Activated CD4-positive, CD25-positive, alpha-beta regulatory T cell (primary cell): ENCODE data around the gene GFRA4.

ENCODE experiments used
- DNase-seq, 4 experiments: peaks; one replicate each; lab custom pipeline; 2025; lab: John Stamatoyannopoulos, UW

Gene GFRA4, protein sequence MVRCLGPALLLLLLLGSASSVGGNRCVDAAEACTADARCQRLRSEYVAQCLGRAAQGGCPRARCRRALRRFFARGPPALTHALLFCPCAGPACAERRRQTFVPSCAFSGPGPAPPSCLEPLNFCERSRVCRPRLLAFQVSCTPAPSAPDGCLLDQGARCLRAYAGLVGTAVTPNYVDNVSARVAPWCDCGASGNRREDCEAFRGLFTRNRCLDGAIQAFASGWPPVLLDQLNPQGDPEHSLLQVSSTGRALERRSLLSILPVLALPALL

DNA sequence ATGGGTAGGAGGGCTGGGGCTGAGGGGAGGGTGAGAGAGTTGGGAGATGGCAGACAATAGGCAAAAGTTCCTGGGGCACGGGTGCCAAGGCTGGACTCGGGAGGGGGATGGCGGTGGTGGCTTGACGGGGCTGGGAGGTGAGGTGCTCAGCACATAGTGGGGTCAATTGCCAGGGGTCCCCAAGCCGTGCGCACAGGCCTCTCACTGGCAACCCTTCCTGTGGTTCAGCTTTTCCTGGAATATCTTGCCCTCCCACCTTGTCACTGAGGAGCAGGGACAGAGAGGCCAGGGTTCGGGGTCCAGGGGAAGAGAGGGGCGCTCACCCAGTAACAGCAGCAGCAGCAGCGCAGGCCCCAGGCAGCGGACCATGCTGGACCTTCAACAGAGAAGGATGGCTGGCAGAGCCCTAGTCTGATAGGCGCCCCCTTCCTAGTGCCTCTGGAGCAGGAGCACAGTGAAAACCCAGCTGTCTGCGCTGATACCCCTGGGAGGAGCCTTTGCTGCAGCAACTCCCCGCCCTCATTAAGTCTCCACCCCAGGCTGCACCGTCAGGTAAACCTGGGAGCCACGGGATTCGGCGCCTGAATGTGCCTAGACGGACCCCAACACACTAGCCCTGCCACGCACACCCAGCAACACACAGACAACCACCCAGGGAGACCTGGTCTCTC is at the start of gene GFRA4:
Gene GFRA4, minus strand, starts transcription at position 369 of the 671 bp plus-strand sequence. Its CDS starts 0 bp downstream, at position 369.
- DNase-seq, result no peak

DNA sequence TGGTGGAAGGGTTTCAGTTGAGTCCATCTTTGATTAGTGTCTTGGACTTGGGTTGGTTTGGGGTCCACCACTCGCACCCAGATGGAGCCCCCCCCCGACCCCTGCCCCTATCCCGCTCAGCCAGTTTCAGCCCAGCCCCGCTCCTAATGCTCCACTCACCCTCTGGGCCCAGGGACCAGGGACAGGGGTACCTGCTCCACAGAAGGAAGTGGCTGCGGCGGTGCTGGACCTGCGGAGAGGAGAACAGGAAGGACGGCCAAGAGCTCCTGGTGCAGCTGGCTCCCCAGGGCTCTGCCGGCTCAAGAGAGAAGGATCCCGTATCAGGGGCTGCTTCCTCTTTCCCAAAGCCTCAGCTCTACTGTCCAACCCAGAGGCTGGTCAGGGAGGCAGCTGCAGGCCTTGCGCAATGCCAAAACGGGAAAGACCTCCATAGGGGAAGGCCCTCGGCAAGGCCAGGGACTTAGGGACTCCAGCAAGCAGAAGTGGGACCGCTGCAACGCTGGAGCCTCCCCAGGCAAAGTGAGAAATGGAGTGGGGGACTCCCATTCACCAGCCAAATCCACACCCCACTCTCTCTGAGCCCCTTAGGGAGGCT is 49.2 kb upstream of the GFRA4 start, which contains the start of gene SIGLEC1:
Gene SIGLEC1, minus strand, starts transcription at position 322 of the 595 bp plus-strand sequence. CDS start 5,472 bp downstream, outside the sequence.
- no peak for DNase-seq

DNA sequence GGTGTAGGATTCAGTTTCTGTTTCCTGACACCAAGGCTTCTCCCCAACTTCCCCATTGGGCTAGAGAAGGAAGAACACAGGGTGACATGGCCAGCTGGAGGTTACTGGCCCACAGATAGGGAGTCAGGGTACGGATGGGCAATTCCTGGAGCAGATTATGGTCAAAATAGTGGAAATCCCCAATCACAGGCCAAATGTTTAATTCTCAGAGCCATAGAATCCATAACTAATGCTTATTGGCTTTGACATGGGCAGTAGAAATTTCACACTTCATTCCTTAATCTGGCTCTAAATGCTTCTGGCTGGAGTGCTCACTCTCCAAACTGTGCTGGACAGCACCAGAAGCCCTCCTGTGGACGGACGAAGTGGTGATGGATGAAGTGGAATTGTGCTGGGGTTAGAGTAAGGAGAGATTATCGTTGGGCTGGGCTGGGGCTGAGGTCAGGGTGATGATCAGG is 48.3 kb upstream of the GFRA4 start:
- DNase-seq, result no peak

DNA sequence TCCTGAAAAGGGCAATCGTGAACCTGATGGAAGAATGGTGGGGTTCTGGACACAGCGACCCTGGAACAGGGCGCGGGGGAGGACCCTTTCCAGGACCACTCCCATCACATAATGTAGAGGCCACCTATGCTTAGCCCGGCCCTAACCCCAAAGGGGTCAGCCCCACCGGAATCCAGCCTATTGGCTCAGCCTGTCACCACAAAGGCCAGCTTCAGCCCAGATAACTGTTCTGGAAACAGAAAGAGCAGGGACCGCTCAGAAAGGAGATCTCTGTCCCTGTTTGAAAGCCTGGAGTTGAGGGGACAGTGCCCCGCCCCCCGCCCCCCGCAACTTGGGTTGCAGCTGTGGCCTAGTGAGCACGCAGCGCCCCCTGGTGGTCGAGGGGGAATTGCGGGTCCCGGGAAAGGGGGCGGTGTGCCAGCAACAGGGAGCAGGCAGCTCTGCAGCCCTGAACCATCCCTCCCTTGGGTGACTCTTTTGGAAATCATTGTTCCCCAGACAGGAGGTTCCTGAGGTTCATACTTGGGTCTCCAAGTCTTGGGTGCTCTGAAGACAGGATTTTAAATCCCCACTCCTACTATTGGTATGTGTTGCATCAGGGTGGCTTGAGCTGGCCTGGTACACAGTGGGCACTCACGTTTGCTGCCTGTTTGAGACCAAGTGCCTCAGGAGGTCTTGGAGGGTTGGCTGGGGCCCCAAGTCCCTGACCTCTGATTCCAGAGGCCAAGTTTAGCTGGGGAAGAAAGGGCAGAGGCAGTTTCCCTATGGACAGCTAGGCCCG is 47.7 kb upstream of the GFRA4 start:
- peak; percentile 46 to 72 (median 61) for DNase-seq

DNA sequence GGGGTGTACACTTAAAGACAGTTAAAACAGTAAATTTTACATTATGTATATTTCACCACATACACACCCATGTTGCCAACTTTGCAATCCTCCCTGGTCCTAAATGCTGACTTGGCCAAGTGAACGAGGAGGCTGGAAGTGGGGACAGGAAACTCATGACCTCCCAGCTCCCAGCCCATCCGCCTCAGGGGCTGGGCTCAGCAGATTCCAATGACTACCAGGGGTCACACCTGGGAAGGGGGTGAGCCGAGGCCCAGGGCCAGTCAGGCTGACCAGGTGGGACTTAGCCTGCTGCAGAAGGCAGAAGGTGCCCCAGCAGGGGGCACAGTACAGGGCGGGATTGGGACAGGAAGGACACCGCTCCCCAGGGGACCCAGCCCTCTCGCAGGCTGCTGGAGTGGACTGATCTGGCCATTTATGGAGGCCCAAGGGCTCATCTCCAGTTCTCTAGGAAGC is 46.8 kb upstream of the GFRA4 start:
- no peak for DNase-seq

DNA sequence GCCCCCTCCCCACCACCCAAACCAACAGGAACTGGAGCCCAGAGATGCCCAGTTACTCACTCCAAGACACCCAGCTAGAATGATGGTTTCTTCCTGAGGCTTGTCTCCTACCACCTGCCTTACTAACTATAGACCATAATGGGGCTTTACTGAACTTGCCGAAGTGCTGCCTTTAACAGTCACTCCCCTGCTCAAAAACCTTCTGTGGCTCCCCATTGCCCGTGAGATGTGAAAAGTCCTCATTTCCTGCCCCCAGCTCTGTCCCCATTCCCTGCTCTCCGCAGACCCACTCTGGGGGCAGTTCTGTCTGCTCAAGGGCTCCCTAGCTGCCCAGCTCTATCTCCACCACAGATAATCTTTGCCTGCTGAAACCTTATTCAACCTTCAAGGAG is 44.3 kb upstream of the GFRA4 start:
- DNase-seq, result no peak

DNA sequence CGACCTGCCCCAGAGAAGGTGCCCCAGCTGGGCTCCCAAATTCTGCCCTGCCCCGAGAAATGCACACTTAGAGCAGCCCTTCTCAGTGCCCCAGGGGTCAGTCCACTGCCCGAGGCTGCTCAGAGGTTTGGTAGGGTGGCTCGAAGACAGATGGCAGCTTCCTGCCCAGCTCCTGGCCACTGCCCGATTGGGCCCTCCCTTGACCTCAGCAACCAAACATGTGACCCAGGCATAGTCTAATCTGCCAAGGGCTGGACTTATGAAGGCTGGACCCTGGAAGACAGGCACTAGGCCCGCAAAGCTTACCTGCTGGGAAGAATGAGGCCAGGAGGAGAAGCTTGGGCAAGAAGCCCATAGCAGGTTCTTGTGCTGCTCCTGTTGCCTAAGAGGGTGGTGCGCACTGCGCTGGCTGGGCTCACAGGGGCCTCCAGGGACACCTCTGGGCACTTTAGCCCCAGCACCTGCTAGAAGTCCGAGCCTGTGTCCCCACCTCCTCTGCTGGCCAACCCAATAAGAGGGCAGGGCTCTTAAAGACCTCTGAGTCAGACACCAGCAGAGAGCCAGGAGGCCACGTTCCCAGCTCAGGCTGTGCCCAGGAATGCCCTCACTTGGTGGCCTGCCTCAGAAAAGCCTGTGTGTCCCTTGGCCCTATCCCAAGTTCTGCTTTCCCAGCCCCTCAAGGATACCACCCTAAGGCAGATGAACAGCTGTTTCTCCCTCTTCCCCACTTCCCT is 43.7 kb upstream of the GFRA4 start:
- no peak for DNase-seq

DNA sequence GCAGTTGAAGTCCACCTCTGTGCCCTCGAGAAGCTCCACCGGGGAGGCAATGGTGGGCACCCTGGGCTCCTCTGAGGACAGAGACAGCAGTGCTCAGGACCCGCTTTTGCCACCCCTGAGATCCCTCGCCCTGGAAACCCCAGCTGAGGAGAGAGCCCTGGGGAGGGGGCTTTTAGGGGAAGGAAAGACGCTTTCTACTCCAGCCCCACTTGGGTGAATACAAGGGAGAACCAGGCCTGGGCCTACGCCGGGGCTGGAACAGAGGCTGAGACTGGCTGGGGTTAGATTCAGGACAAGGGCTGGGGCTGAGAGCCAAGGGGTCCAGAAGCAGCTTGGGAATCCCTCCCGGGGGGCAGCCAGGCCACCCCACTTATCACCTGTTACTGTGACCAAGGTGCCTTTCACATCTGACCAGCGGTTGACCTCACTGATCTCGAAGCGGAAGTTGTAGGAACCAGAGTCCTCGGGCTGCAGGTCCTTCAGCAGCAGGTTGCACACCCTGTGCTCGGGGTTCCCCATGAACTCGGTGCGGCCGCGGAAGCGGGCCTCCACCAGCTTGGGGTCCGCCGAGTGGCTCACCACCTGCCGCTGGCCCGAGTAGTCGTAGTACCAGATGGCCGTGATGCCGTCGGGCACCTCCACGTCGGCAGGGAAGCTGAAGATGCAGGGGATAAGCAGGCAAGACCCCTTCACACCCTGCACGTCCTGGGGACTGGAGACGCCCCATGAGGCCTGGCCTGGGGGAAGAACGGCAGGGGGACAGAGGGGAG is 43.0 kb upstream of the GFRA4 start:
- DNase-seq, result no peak

DNA sequence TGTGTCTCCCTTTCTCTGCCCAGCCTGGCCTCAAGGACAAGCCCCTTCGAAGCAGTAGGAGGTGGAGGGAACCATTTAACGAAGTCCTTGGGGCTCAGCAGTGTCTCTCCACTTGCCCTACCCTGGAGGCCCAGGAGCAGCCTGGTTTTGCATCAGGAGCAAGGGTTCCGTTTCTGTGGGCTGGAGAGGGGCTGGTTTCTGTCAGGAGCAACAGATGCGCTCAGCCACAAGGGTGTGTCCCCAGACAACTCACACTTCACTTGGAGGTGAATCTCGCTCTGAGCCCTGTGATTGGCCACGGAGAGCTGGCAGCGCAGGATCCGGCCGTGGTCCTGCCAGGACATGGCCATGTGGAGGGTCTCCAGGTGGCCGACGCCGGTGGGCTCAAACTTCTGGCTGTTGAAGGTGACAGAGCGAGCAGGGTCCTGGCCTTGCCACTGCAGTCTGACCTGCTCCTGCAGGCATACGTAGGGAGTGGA is 42.3 kb upstream of the GFRA4 start:
- no peak for DNase-seq

DNA sequence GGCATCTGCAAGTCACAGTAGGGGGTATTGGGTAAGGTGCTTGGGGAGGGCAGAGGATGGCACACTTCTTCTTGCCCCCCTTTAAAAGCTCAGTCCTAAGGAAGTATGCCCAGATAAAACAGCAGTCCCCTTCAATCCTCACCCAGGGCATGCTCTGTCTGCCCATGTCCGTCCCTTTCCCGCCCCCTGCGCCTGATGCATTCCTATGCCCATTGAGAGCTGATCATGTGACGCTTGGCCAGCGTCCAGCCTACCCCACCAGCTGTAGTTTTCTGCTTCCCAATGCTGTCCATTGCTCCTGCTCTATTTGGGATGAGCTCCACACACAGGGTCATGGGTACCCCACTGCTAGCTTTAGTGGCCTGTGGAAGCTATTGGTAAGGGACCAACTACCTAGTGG is 40.9 kb upstream of the GFRA4 start:
- no peak for DNase-seq

DNA sequence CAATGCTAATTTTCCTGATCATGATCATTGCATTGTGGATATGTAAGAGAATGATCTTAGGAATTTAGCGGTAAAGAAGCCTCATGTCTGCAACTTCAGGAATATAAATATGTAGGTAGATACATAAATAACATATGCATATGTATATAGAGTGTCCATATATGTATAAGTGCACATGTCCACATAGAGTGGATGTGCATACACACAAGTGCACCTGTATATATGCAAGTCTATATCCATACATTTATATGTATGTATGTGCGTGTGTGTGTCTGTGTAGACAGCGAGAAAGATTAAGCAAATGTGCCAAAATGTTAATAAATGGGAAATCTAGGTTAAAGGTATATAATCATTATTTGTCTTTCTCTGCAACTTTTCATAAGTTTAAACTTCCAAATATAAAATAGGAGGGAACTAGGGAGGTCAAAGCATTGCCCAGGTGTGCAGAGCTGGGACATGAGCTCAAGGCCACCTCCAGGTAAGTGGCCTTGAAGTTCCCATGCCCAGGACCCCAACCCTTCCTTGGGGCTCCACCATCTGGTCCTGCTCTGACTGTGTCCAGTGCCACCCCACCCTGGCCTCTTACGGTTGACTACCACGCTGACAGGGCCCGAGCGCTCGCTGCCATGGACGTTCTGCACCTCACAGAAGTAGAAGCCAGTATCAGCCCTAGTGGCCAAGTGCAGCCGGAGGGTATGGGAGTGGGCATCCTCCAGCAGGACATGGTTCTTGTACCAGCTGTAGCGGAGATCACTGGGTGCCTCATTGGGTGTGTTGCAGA is 39.6 kb upstream of the GFRA4 start:
- no peak for DNase-seq

DNA sequence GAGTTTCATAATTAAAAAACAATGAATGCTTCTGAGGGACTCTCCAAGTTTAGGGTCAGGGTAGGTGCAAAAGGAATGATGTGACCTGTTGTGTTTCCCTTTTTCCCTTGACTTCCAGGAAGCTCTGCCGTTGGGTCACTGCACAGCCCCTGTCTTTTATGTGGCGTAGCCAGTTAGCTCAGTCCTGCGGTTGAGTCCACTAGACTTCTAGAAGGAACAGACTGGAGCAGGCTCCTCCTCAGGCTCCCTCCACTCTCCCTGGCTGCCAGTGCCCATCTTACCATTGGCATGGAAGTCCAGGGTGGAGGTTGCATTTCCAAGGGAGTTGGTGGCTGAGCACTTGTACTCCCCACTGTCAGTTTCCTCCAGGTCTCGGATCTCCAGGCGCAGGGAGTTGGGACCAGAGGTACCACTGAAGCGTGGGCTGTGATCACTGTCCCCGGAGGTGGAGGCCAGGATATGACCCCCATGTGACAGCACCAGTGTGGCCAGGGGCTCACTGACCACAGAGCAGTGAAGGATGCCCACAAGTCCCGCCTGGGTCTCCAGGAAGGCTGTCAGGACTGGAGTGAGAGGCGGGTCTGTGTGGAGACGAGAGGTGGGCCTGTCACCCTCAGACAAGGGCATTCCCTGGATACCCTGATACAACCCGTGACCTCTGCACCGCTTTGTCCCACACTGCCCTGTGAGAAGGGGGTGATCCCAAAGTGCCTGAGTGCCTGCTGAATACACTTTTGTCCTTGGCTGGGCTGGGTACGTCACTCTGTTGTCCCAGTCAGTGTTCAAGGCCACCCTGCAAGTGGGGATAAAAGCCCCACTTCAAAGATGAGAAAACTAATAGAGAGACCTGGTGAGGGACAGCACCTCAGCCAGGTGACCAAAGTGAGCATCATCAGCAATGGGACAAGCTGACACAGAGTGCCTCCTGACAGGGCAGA is 38.1 kb upstream of the GFRA4 start:
- DNase-seq, result no peak

DNA sequence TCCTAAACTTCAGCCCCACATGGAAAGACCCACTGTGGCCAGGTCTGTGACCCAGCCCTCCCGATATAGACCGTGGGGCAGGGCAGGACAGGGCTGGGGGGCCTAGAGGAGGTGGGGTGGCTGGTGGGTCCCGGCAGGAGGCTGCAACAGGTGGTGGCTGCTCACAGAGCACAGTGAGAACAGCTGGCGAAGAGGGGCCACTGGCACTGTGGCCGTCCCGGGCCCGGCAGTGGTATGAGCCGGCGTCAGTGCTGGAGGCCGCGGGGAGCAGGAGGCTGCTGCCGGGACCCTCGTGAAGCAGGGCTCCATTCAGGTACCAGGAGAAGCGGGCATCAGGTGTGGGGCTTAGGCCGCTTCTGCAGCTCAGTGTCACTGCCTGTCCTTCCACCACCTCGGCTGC is 35.8 kb upstream of the GFRA4 start:
- DNase-seq, result no peak

DNA sequence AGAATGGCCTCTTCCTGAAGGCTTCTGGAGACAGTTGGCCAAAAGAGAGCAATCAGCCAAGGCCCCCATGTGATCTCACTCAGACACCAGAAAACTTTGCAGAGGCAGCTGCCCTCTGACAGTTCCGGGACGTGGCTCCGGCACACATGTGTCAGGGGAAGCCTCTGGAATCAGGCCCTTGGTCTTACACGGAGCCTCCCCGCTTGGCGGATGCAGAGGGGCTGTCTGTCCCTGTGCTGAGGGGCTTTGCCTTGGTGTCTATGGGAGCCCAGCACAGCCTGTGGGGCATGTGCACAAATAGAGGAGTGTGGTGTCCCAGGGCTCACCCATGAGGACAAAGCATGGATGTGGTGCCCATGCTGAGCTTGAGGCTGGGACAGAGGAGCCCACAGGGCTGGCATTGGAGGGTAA is 35.4 kb upstream of the GFRA4 start:
- DNase-seq, result no peak

DNA sequence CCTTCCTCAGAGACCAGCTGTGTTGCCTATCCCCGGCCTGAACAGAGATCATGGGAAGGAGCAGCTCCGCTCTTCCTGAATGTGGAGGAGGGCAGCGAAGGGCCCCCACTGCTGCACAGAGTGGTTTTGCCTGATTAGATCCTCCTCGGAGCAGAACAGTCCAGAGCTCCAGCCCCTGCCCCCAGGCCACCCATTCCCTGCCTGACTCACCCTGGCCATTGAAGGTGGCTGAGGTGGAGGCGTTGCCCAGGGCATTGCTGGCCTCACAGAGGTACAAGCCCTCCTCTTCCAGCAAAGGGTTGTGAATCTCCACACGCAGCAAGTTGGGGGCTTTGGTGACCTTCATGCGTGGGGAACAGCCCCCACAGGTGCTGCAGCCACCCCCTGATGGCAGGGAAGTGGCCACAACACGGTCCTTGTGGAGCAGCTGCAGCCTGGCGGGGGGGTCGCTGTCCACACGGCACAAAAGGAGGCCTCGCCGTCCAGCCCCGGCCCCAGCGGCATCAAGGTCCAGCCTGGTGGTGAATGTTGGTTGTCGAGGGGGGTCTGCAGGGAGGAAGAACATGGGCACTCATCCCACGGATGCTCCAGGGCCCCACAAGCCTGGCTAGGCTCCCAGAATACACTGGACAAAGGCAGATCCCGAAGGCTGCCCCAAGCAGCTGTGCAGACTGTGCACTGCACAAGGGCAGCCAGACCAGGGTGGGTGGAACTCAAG is 34.5 kb upstream of the GFRA4 start:
- no peak for DNase-seq

DNA sequence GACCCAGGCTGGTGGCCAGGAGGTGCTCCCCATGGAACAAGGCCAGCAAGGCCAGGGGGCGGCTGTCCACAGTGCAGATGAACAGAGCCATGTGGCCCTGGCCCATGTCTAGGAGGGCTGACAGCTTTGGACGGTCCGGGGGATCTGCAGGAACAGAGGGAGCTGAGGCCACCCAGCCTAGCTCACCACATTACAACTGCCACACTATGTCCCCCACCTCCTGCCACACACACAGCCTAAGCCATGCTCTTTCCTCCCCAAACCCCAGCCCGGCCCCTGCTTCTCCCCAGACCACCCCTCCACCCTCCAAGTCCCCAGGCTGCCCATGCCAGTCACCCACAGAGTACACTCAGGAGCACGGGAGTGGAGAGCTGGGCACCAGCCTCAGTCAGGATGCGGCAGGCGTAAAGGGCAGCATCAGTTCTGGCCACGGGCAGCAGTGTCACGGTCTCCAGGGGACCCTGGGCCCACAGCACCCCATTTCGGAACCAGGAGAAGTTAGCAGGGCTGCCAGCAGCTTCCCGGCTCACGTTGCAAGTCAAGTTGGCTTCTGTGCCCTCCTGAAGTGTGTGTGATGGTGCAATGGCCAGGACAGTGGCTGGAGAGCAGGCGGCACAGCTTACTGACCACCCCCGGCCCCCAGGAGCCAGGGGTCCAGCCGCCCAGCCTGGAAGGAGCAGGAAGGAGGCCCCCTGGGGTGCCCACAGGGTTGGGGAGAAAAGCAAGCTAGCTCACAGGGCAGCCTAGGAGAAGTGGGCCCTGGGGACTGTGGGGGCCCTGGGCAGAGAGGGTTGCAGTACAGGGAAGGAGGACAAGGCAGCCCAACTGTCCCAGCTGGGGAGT is 33.8 kb upstream of the GFRA4 start:
- no peak for DNase-seq

DNA sequence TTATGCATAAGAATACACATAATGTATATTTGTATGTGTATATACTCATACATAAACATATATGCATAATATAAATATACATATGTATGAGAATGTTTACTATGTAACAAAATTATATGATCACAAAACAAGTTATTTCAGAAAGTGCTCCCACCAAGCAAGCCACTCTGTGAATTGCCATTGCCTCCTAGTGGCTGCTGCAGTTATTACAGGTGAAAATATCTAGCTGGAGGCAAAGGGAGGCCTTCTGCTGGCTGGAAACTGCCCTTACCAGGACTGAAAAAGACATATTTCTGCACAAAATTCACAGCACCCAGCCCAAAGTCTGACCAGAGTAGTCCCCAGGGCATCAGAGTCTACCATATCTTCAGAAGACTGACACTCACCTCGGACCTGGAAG is 33.0 kb upstream of the GFRA4 start:
- no peak for DNase-seq
